GM12872 (cell line): Measurements from ENCODE around the gene CRY1.

Experiments
- CTCF ChIP-seq: IDR thresholded peaks from 3 replicates; pipeline ENCODE4 v1.5.1; 2011; ENCODE audit warnings: low read depth, mild to moderate bottlenecking, low read length, moderate library complexity; ENCODE audit not compliant: insufficient read depth

The CRY1 gene

GRCh38 chr12:107031061-107031460 is 62.3 kb downstream of the CRY1 start:
- no peak for TF ChIP-seq CTCF

GRCh38 chr12:107029081-107029480 is 64.3 kb downstream of the CRY1 start:
- TF ChIP-seq CTCF = no peak

- no peak for TF ChIP-seq CTCF
Observed at GRCh38 chr12:107027636-107028053, 65.7 kb downstream of the CRY1 start.

GRCh38 chr12:107026806-107027635 is 66.3 kb downstream of the CRY1 start:
- no peak for TF ChIP-seq CTCF

GRCh38 chr12:107025671-107026070 is 67.7 kb downstream of the CRY1 start:
- no peak for TF ChIP-seq CTCF

GRCh38 chr12:107019546-107019945 is 73.8 kb downstream of the CRY1 start:
- TF ChIP-seq CTCF = no peak

GRCh38 chr12:107017042-107017441 is 76.3 kb downstream of the CRY1 start:
- TF ChIP-seq CTCF = no peak
